Immature natural killer cell (primary cell): Measurements from ENCODE around the gene SLC5A8. TPM values are rescaled to one million over a fixed set of nuclear protein-coding genes. Genes with fewer than 3 reads are reported as not detected.
"Not testable (repeated sequence)": the region's sequence is repeated elsewhere in the genome, so short reads cannot be mapped to it uniquely, and the experiment has no call there.

Source experiments
- DNase-seq, 3 donors: peaks; one replicate each; pipeline ENCODE4 v3.0.0; 2022; ENCODE audit warnings: mixed read lengths in 1 of 3
- H3K27ac Mint-ChIP-seq, 6 donors: one replicate each; pipeline ENCODE4 v1.8.0; 2020; ENCODE audit warnings: mixed read lengths in 6 of 6, mild to moderate bottlenecking in 5 of 6, inconsistent platforms in 4 of 6, moderate library complexity in 3 of 6
- H3K27me3 Mint-ChIP-seq, 3 donors: one replicate each; pipeline ENCODE4 v1.8.0; 2020 to 2021; ENCODE audit warnings: low read depth in 3 of 3, mild to moderate bottlenecking in 3 of 3, mixed read lengths in 3 of 3, moderate library complexity in 3 of 3, inconsistent platforms in 1 of 3
- H3K36me3 Mint-ChIP-seq, 3 donors: one replicate each; pipeline ENCODE4 v1.8.0; 2020; ENCODE audit warnings: mixed read lengths in 3 of 3, inconsistent platforms in 2 of 3, mild to moderate bottlenecking in 2 of 3
- H3K4me1 Mint-ChIP-seq, 2 donors: one replicate each; pipeline ENCODE4 v1.8.0; 2020; ENCODE audit warnings: inconsistent platforms in 2 of 2, mild to moderate bottlenecking in 2 of 2, mixed read lengths in 2 of 2, moderate library complexity in 1 of 2
- H3K4me3 Mint-ChIP-seq, 5 donors: one replicate each; pipeline ENCODE4 v1.8.0; 2020; ENCODE audit warnings: mild to moderate bottlenecking in 5 of 5, mixed read lengths in 5 of 5, inconsistent platforms in 3 of 5, moderate library complexity in 3 of 5
- H3K9me3 Mint-ChIP-seq, 6 donors: one replicate each; pipeline ENCODE4 v1.8.0; 2020; ENCODE audit warnings: mild to moderate bottlenecking in 6 of 6, mixed read lengths in 6 of 6, inconsistent platforms in 4 of 6, moderate library complexity in 3 of 6
- polyA plus RNA-seq, 3 donors: library from polyadenylated mRNA; unstranded; fragments of 300-500 nt; fragmentation: Illumina TruSeq; gene quantifications; one replicate each; pipeline ENCODE4 v1.2.3, GENCODE V29; 2021

Gene SLC5A8
- polyA plus RNA-seq, 3 donors from 2014 or later: not detected

GRCh38 chr12:101207086-101207780 is 2.8 kb downstream of the SLC5A8 start:
- H3K27me3 Mint-ChIP-seq: peaks cover 0 to 13% (median 3%) of the 10 kb centered on the region in 3 donors

GRCh38 chr12:101204602-101205304 is 5.3 kb downstream of the SLC5A8 start:
- Mint-ChIP-seq H3K36me3 (no peaks in the 10 kb centered on the region), H3K4me1 (no peaks in the 10 kb centered on the region), H3K27ac (no peak overlapping the region), H3K27me3 (peaks cover 0 to 13% (median 3%) of the 10 kb centered on the region in 3 donors), H3K4me3 (no peak overlapping the region), H3K9me3 (peaks cover 0 to 2% (median 0%) of the 10 kb centered on the region in 6 donors)
- no peak for DNase-seq

More at GRCh38 chr12:101207086-101207780, 2.8 kb downstream of the SLC5A8 start:
- no peaks in the 10 kb centered on the region for H3K36me3 Mint-ChIP-seq
- H3K4me3 Mint-ChIP-seq: no peak overlapping the region
- DNase-seq: no peak
- no peaks in the 10 kb centered on the region for H3K4me1 Mint-ChIP-seq
- H3K27ac Mint-ChIP-seq: no peak overlapping the region
- H3K9me3 Mint-ChIP-seq: peaks cover 0 to 4% (median 0%) of the 10 kb centered on the region in 6 donors

- H3K27me3 Mint-ChIP-seq: peaks cover 0 to 3% (median 3%) of the 10 kb centered on the region in 3 donors
- no peak overlapping the region for H3K4me3 Mint-ChIP-seq
- no peaks in the 10 kb centered on the region for H3K4me1 Mint-ChIP-seq
- H3K9me3 Mint-ChIP-seq: no peaks in the 10 kb centered on the region
- no peak for DNase-seq
- H3K27ac Mint-ChIP-seq: no peak overlapping the region
- H3K36me3 Mint-ChIP-seq: no peaks in the 10 kb centered on the region
These were observed 9.2 kb downstream of the SLC5A8 start for GRCh38 chr12:101200824-101201223.

DNA sequence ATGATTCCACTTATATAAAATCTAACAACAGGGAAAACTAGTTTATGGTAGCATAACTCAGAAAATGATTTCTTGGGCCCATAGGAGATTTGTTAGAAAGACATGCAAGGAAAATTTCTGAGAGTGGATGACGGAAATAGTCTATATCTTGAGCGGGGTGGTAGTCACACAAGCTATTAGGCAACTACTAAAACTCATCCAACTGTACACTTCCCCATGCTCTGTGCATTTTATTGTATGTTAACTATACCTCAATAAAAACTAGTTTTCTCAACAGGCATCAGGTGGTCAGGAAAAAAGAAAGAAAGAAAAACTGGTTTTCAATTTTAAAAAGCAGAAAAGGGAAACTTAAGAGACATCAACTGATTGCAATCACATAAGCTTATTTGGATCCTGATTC is 9.9 kb downstream of the SLC5A8 start:
- no peak overlapping the region for H3K27ac Mint-ChIP-seq
- no peaks in the 10 kb centered on the region for H3K9me3 Mint-ChIP-seq
- DNase-seq: no peak
- H3K4me1 Mint-ChIP-seq: no peaks in the 10 kb centered on the region
- H3K27me3 Mint-ChIP-seq: peaks cover 0 to 3% (median 3%) of the 10 kb centered on the region in 3 donors
- no peak overlapping the region for H3K4me3 Mint-ChIP-seq
- no peaks in the 10 kb centered on the region for H3K36me3 Mint-ChIP-seq

GRCh38 chr12:101186291-101186690 is 23.7 kb downstream of the SLC5A8 start:
- no peak for DNase-seq
- Mint-ChIP-seq H3K27me3 (peaks cover 0 to 2% (median 0%) of the 10 kb centered on the region in 3 donors), H3K36me3 (no peaks in the 10 kb centered on the region), H3K4me1 (no peaks in the 10 kb centered on the region), H3K4me3 (no peak overlapping the region), H3K27ac (no peak overlapping the region), H3K9me3 (no peaks in the 10 kb centered on the region)

- no peak for DNase-seq
- no peaks in the 10 kb centered on the region for H3K36me3 Mint-ChIP-seq
- peaks cover 0 to 2% (median 1%) of the 10 kb centered on the region in 3 donors for H3K27me3 Mint-ChIP-seq
- no peaks in the 10 kb centered on the region for H3K4me1 Mint-ChIP-seq
- H3K4me3 Mint-ChIP-seq: no peak overlapping the region
- no peak overlapping the region for H3K27ac Mint-ChIP-seq
- H3K9me3 Mint-ChIP-seq: no peaks in the 10 kb centered on the region
These were observed 28.3 kb downstream of the SLC5A8 start for GRCh38 chr12:101181776-101182175.

- no peak overlapping the region for H3K27ac Mint-ChIP-seq
- no peak overlapping the region for H3K4me3 Mint-ChIP-seq
- no peak for DNase-seq
- no peaks in the 10 kb centered on the region for H3K36me3 Mint-ChIP-seq
- no peaks in the 10 kb centered on the region for H3K4me1 Mint-ChIP-seq
- peaks cover 0 to 7% (median 0%) of the 10 kb centered on the region in 6 donors for H3K9me3 Mint-ChIP-seq
- peaks cover 0 to 1% (median 0%) of the 10 kb centered on the region in 3 donors for H3K27me3 Mint-ChIP-seq
These were observed 35.5 kb downstream of the SLC5A8 start for GRCh38 chr12:101174541-101174940.

DNA sequence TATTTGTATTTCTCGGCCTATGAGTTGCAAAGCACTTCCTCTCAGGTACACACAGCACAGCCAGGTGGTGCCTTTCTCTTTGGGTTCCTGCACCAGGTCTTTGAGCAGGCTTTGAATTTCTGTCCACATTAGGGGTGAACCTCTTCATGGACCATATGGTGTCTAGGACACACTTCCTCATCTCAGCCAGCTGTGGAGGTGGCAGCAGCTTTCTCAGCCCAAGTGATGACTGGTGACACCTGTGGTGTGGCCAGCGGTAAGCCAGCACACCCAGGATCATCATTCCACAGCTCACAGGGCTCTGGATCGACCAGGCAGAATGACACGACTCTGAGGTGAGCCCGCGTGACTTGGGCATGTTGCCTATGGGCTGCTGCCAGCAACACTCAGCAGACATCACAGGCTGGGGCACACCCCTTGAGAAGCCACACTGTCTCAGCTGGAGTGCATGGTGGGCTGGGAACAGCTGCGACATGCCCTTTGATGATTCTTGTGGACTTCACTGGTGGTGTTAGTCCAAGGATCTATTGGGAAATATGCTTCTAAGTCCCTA is 36.8 kb downstream of the SLC5A8 start:
- Mint-ChIP-seq H3K4me3 (no peak overlapping the region), H3K36me3 (no peaks in the 10 kb centered on the region), H3K27ac (no peak overlapping the region), H3K9me3 (peaks cover 0 to 7% (median 0%) of the 10 kb centered on the region in 6 donors), H3K27me3 (peaks cover 0 to under 1% (median 0%) of the 10 kb centered on the region in 3 donors), H3K4me1 (no peaks in the 10 kb centered on the region)
- no peak for DNase-seq

- H3K27ac Mint-ChIP-seq: no peak overlapping the region
- no peaks in the 10 kb centered on the region for H3K27me3 Mint-ChIP-seq
- H3K4me3 Mint-ChIP-seq: no peak overlapping the region
- H3K36me3 Mint-ChIP-seq: no peaks in the 10 kb centered on the region
- peaks cover 0 to 7% (median 0%) of the 10 kb centered on the region in 6 donors for H3K9me3 Mint-ChIP-seq
- no peaks in the 10 kb centered on the region for H3K4me1 Mint-ChIP-seq
- DNase-seq: no peak
These were observed 37.7 kb downstream of the SLC5A8 start for GRCh38 chr12:101172316-101172715.

DNA sequence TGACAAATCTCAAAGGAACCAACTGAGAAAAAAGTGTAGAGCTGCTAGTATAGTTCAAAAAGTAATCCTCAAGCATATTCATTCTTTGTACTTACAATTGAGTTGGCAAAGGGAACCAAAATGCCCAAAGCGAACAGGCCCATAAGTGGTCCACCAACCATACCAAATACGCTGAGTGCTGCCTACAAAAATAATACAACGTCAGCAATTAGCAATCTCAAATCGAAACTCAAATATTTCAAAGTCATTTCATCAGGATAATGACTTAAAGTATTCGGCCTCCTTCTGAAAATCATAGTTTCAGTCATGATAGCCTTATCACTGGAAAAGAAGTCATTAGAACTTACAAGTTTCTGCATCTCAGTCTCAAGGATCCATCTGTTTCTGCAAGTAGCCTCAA is 42.0 kb downstream of the SLC5A8 start:
- Mint-ChIP-seq H3K9me3 (peaks cover 0 to 2% (median 0%) of the 10 kb centered on the region in 6 donors), H3K4me3 (no peak overlapping the region), H3K36me3 (no peaks in the 10 kb centered on the region), H3K27me3 (no peaks in the 10 kb centered on the region), H3K27ac (no peak overlapping the region), H3K4me1 (no peaks in the 10 kb centered on the region)
- DNase-seq: no peak

DNA sequence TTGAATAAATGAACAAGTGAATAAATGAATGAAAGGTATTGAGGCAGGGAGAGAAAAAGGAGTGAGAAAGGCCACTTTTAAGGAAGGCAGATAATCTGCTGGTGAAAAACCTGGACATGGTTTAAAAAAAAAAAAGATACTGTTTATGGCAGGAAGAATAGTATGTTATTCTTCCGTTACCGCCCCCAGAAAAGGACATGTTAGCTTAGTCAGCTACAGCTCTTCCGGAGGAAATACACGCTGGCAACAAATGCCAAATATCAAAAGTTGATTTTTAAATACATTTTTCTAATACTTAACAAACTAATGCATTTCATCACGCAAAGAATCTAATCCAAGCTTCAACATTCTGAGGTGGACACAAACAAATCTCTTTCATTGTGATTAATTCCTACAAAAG is 43.2 kb downstream of the SLC5A8 start:
- DNase-seq: no peak
- no peaks in the 10 kb centered on the region for H3K36me3 Mint-ChIP-seq
- H3K27ac Mint-ChIP-seq: no peak overlapping the region
- H3K9me3 Mint-ChIP-seq: peaks cover 0 to 2% (median 0%) of the 10 kb centered on the region in 6 donors
- H3K27me3 Mint-ChIP-seq: no peaks in the 10 kb centered on the region
- H3K4me3 Mint-ChIP-seq: no peak overlapping the region
- H3K4me1 Mint-ChIP-seq: no peaks in the 10 kb centered on the region

DNA sequence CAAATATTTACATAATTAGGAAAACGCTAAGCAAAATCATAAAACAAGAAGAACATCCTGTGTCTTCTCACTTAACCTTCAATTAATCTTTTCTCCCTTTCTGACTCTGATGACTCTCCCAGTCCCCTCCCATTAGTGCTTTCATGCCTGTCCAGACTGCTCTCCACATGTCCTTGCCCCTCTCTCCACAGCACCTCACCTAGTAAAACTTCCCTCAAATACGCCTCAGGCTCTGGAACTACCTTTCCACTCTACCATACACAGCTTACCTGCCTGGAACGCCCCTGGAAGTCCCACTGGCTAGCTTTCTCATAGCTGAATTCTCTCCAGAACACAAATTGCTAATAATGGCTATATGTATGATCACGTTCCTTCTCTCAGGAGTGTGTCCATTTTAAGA is 44.7 kb downstream of the SLC5A8 start:
- Mint-ChIP-seq H3K27ac (no peak overlapping the region), H3K36me3 (no peaks in the 10 kb centered on the region), H3K4me3 (no peak overlapping the region), H3K27me3 (no peaks in the 10 kb centered on the region), H3K4me1 (no peaks in the 10 kb centered on the region), H3K9me3 (peaks cover 0 to 2% (median 0%) of the 10 kb centered on the region in 6 donors)
- no peak for DNase-seq

DNA sequence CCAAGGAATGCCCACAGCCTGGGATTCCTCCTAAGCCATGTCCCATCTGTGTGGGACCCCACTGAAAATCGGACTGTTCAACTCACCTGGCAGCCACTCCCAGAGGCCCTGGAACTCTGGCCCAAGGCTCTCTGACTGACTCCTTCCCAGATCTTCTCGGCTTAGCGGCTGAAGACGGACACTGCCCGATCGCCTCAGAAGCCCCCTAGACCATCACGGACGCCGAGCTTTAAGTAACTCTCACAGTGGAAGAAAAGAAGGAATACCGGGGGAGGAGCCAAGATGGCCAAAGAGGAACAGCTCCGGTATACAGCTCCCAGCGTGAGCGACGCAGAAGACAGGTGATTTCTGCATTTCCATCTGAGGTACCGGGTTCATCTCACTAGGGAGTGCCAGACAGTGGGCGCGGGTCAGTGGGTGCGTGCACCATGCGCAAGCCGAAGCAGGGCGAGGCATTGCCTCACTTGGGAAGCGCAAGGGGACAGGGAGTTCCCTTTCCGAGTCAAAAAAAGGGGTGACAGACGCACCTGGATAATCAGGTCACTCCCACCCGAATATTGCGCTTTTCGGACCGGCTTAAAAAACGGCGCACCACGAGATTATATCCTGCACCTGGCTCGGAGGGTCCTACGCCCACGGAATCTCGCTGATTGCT is 64.1 kb downstream of the SLC5A8 start:
- not testable (repeated sequence) for H3K4me3 Mint-ChIP-seq, H3K36me3 Mint-ChIP-seq, H3K9me3 Mint-ChIP-seq, H3K27ac Mint-ChIP-seq, H3K4me1 Mint-ChIP-seq, H3K27me3 Mint-ChIP-seq, DNase-seq
